KMS-11 (cell line): Measurements from ENCODE around the gene SMAD7.

Experiments
- H2AFZ ChIP-seq: fragments of 200-600 bp; sonication (generic); 2 replicates; pipeline ENCODE4 v1.6.1; 2016; ENCODE audit warnings: antibody characterized with exemption, mixed run types, low read depth
- H3K27ac ChIP-seq: fragments of 200-600 bp; sonication (generic); 2 replicates; pipeline ENCODE4 v1.6.1; 2016; ENCODE audit warnings: mild to moderate bottlenecking, mixed run types
- H3K27me3 ChIP-seq: fragments of 200-600 bp; sonication (generic); 2 replicates; pipeline ENCODE4 v1.6.1; 2017; ENCODE audit warnings: mild to moderate bottlenecking, low read depth, mixed run types, moderate library complexity; ENCODE audit not compliant: insufficient read depth
- H3K36me3 ChIP-seq: fragments of 200-600 bp; sonication (generic); 2 replicates; pipeline ENCODE4 v1.6.1; 2017; ENCODE audit warnings: mild to moderate bottlenecking, mixed run types; ENCODE audit not compliant: insufficient read depth
- H3K4me1 ChIP-seq: fragments of 200-600 bp; sonication (generic); 2 replicates; pipeline ENCODE4 v1.6.1; 2016; ENCODE audit warnings: mild to moderate bottlenecking, low read depth, mixed run types; ENCODE audit not compliant: poor library complexity, severe bottlenecking
- H3K4me2 ChIP-seq: fragments of 200-600 bp; sonication (generic); 2 replicates; pipeline ENCODE4 v1.7.0; 2016; ENCODE audit warnings: mild to moderate bottlenecking, mixed run types
- H3K4me3 ChIP-seq: fragments of 200-600 bp; sonication (generic); IDR thresholded peaks from 2 replicates; pipeline ENCODE4 v1.6.1; 2017; ENCODE audit warnings: low read depth, low read length, mixed read lengths; ENCODE audit not compliant: insufficient read depth
- H3K79me2 ChIP-seq: fragments of 200-600 bp; sonication (generic); 2 replicates; pipeline ENCODE4 v1.6.1; 2016; ENCODE audit warnings: low read depth, mixed run types; ENCODE audit not compliant: insufficient read depth
- H3K9ac ChIP-seq: fragments of 200-600 bp; sonication (generic); 2 replicates; pipeline ENCODE4 v1.6.1; 2016; ENCODE audit warnings: mild to moderate bottlenecking, mixed run types
- H4K20me1 ChIP-seq: fragments of 200-600 bp; sonication (generic); 2 replicates; pipeline ENCODE4 v1.6.1; 2016; ENCODE audit warnings: mild to moderate bottlenecking, mixed run types; ENCODE audit not compliant: insufficient read depth
- TF ChIP-seq, protein P1 (sequence below): fragments of 200-600 bp; sonication (generic); conservative IDR thresholded peaks from 2 replicates; pipeline ENCODE4 v1.6.1; 2017; ENCODE audit warnings: low read depth, mild to moderate bottlenecking, antibody characterized with exemption, low read length, moderate library complexity, mixed read lengths

Gene SMAD7

GRCh38 chr18:48991319-48991660 is 40.5 kb upstream of the SMAD7 start:
- Histone ChIP-seq H3K79me2 (no peaks in the 10 kb centered on the region), H3K36me3 (no peaks in the 10 kb centered on the region), H3K4me2 (no peak overlapping the region), H3K27ac (no peak overlapping the region), H3K9ac (no peak overlapping the region), H4K20me1 (no peaks in the 10 kb centered on the region), H3K4me3 (no peak overlapping the region), H2AFZ (no peak overlapping the region), H3K4me1 (no peaks in the 10 kb centered on the region), H3K27me3 (no peaks in the 10 kb centered on the region)
- TF ChIP-seq, protein P1, sequence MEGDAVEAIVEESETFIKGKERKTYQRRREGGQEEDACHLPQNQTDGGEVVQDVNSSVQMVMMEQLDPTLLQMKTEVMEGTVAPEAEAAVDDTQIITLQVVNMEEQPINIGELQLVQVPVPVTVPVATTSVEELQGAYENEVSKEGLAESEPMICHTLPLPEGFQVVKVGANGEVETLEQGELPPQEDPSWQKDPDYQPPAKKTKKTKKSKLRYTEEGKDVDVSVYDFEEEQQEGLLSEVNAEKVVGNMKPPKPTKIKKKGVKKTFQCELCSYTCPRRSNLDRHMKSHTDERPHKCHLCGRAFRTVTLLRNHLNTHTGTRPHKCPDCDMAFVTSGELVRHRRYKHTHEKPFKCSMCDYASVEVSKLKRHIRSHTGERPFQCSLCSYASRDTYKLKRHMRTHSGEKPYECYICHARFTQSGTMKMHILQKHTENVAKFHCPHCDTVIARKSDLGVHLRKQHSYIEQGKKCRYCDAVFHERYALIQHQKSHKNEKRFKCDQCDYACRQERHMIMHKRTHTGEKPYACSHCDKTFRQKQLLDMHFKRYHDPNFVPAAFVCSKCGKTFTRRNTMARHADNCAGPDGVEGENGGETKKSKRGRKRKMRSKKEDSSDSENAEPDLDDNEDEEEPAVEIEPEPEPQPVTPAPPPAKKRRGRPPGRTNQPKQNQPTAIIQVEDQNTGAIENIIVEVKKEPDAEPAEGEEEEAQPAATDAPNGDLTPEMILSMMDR = no peak

DNA sequence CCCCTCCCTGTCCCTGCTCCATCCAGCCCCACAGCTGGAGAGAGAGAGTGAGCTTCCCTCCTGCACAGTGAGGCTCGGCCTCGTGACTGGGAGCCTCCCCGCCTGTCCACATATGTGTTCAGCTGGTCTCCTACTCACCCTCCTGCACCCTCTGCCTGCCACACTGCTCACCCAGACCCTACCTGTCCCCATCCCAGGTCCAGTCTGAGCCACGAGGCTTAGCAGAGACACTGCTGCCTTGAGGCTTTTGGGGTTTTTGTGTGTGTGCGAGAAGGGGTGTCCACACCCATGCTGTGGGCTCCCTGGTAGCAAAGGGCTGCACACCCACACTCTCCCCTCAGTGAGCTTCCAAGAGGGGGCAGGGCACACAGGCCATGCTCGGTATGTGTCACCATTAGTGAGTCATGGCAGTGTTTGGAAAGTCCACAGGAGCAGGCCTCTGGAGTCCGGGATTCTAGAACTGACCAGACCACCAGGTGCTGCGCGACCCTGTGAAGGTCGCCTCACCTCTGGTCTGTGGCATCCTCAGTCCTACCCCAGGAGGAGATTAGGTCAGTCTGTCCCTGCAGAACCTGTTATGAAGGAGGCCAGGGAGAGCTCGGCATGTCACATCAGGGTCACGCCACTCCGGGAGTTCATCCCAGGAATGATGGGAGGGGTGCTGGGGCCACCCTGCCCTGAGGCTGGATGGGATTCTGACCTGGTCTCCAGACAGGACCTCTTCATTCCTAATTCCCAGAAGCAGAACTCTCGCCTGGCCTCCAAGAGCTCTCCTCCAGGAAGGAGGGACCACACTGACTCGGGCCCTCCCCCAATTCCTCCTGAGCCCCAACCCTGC is 39.9 kb upstream of the SMAD7 start:
- H3K9ac ChIP-seq = no peak overlapping the region
- no peaks in the 10 kb centered on the region for H3K4me1 ChIP-seq
- H3K27ac ChIP-seq = no peak overlapping the region
- H4K20me1 ChIP-seq = no peaks in the 10 kb centered on the region
- H3K4me2 ChIP-seq = no peak overlapping the region
- H2AFZ ChIP-seq = no peak overlapping the region
- no peaks in the 10 kb centered on the region for H3K79me2 ChIP-seq
- TF ChIP-seq, protein P1 = no peak
- H3K36me3 ChIP-seq = no peaks in the 10 kb centered on the region
- H3K27me3 ChIP-seq = no peaks in the 10 kb centered on the region
- H3K4me3 ChIP-seq = no peak overlapping the region

GRCh38 chr18:48989304-48990303 is 38.8 kb upstream of the SMAD7 start:
- Histone ChIP-seq H3K4me2 (no peak overlapping the region), H3K27me3 (no peaks in the 10 kb centered on the region)

More at GRCh38 chr18:48989304-48990303, 38.8 kb upstream of the SMAD7 start:
- Histone ChIP-seq H2AFZ (no peak overlapping the region), H3K36me3 (no peaks in the 10 kb centered on the region), H4K20me1 (no peaks in the 10 kb centered on the region), H3K27ac (no peak overlapping the region), H3K79me2 (no peaks in the 10 kb centered on the region), H3K4me3 (no peak overlapping the region), H3K9ac (no peak overlapping the region), H3K4me1 (no peaks in the 10 kb centered on the region)
- TF ChIP-seq, protein P1 = no peak
